Chondrocyte (in vitro differentiated cells): ENCODE data around the gene CLIC4. TPM values are rescaled to one million over a fixed set of nuclear protein-coding genes. Genes with fewer than 3 reads are reported as not detected.

ENCODE experiments used
- DNase-seq: peaks from one replicate; pipeline ENCODE4 v3.0.0; 2021; ENCODE audit warnings: mixed read lengths, low spot score
- H3K27ac Mint-ChIP-seq: one replicate; pipeline ENCODE4 v1.8.0; 2021; ENCODE audit warnings: mild to moderate bottlenecking, moderate library complexity, mixed read lengths; ENCODE audit not compliant: unreplicated experiment
- H3K27me3 Mint-ChIP-seq: 2 replicates; pipeline ENCODE4 v1.8.0; 2021; ENCODE audit warnings: low read depth, mixed read lengths
- H3K36me3 Mint-ChIP-seq: 2 replicates; pipeline ENCODE4 v1.8.0; 2021; ENCODE audit warnings: low read depth, mixed read lengths
- H3K4me1 Mint-ChIP-seq: 2 replicates; pipeline ENCODE4 v1.8.0; 2021; ENCODE audit warnings: low read depth, mild to moderate bottlenecking, mixed read lengths
- H3K4me3 Mint-ChIP-seq: one replicate; pipeline ENCODE4 v1.8.0; 2021; ENCODE audit warnings: mild to moderate bottlenecking, moderate library complexity, mixed read lengths; ENCODE audit not compliant: unreplicated experiment
- H3K9me3 Mint-ChIP-seq: 2 replicates; pipeline ENCODE4 v1.8.0; 2021; ENCODE audit warnings: low read depth, mixed read lengths
- total RNA-seq: library from RNA; stranded (reverse); gene quantifications from 3 replicates; pipeline ENCODE4 v1.2.1, GENCODE V29; 2021
- TF ChIP-seq, protein P1 (sequence below): fragments of 200-600 bp; sonication (generic); IDR thresholded peaks from 2 replicates; pipeline ENCODE4 v1.5.0; 2021; ENCODE audit warnings: antibody characterized with exemption, mild to moderate bottlenecking, moderate library complexity

The CLIC4 gene
- total RNA-seq, 1 donor from 2014 or later = 411 TPM

DNA sequence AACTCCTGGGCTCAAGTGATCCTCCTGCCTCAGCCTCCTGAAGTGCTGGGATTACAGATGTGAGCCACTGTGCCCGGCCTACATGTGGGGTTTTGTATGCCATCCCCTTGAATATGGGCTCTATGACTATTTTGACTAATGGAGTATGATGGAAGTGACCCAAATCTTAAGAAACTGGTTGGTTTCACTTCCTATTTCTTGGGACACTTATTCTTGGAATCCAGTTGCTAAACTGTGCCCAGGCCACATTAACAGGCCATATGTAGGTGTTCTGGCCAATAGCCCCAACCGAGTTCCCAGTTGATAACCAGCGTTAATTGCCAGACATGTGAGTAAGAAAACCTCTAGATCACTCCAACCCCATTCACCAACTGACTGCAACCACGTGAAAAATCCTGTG, 36.3 kb upstream of the CLIC4 start:
- Mint-ChIP-seq H3K27ac (no peak overlapping the region), H3K9me3 (no peaks in the 10 kb centered on the region), H3K4me1 (peaks cover 38% of the 10 kb centered on the region), H3K4me3 (no peak overlapping the region), H3K36me3 (no peaks in the 10 kb centered on the region), H3K27me3 (no peaks in the 10 kb centered on the region)
- TF ChIP-seq, protein P1, sequence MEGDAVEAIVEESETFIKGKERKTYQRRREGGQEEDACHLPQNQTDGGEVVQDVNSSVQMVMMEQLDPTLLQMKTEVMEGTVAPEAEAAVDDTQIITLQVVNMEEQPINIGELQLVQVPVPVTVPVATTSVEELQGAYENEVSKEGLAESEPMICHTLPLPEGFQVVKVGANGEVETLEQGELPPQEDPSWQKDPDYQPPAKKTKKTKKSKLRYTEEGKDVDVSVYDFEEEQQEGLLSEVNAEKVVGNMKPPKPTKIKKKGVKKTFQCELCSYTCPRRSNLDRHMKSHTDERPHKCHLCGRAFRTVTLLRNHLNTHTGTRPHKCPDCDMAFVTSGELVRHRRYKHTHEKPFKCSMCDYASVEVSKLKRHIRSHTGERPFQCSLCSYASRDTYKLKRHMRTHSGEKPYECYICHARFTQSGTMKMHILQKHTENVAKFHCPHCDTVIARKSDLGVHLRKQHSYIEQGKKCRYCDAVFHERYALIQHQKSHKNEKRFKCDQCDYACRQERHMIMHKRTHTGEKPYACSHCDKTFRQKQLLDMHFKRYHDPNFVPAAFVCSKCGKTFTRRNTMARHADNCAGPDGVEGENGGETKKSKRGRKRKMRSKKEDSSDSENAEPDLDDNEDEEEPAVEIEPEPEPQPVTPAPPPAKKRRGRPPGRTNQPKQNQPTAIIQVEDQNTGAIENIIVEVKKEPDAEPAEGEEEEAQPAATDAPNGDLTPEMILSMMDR = no peak
- no peak for DNase-seq

DNA sequence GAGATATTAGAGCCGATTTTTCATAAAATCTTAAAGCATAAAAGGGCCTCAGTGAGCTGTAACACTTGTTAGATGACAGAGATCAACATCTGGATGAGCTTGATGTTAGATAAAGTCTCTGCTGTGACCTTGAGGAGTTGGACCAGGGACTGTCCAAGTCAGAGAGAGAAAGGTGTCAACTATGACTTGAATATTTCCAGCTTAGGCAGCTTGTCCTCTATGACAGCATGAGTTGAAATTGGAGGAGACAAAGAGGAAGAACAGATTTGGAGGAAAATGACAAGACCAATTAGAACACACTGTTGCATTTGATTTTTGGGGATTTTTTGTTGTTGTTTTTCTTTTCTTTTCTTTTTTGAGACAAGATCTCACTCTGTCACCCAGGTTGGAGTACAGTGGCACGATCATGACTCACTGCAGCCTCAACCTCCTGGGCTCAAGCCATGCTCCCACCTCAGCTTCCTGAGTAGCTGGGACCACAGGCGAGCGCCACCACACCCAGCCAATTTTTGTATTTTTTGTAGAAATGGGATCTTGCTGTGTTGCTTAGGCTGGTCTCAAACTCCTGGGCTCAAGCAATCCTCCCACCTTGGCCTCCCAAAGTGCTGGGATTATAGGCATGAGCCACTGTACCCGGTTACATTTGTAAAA, 35.3 kb upstream of the CLIC4 start:
- Mint-ChIP-seq H3K27me3 (no peaks in the 10 kb centered on the region), H3K4me3 (no peak overlapping the region), H3K4me1 (peaks cover 38% of the 10 kb centered on the region), H3K9me3 (no peaks in the 10 kb centered on the region), H3K27ac (no peak overlapping the region), H3K36me3 (no peaks in the 10 kb centered on the region)
- TF ChIP-seq, protein P1 = no peak
- no peak for DNase-seq

DNA sequence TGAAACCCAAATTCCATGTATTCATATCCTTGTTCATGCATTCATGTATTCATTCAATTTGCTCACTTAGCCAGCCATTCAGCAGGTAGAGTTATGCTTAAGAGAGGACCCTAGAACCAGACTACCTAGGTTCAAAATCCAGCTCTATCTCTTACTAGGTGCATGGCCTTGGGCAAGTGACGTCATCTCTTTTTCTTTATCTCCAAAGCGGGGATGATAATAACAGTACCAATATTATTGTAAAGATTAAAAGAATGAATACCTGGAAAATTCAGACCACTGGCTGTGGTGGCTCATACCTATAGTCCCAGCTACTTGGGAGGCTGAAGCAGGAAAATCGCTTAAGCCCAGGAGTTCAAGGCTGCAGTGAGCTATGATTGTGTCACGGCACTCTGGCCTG, 33.9 kb upstream of the CLIC4 start:
- Mint-ChIP-seq H3K27ac (no peak overlapping the region), H3K9me3 (no peaks in the 10 kb centered on the region), H3K36me3 (no peaks in the 10 kb centered on the region), H3K27me3 (no peaks in the 10 kb centered on the region), H3K4me1 (peaks cover 27% of the 10 kb centered on the region), H3K4me3 (no peak overlapping the region)
- TF ChIP-seq, protein P1 = no peak
- no peak for DNase-seq

DNA sequence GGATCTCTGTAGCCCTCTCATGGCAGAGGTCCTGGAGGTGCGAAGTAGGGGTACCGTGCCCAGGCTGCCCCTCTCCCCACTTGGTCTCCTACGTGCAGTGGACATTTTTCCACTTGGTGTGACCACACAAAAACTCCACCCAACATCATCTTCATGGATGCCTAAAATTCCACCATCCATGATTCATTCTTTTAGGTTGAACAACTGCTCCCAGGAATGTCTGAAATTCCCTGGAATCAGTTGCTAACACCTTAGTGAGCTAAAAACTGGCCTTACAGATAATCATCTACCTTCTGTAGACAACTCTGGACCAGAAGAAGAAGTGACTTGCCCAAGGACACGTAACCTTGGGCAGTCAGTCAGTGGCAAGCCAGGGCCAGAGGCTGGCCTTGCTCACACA, 32.1 kb upstream of the CLIC4 start:
- Mint-ChIP-seq H3K4me1 (peaks cover 20% of the 10 kb centered on the region), H3K4me3 (no peak overlapping the region), H3K27ac (no peak overlapping the region)

DNA sequence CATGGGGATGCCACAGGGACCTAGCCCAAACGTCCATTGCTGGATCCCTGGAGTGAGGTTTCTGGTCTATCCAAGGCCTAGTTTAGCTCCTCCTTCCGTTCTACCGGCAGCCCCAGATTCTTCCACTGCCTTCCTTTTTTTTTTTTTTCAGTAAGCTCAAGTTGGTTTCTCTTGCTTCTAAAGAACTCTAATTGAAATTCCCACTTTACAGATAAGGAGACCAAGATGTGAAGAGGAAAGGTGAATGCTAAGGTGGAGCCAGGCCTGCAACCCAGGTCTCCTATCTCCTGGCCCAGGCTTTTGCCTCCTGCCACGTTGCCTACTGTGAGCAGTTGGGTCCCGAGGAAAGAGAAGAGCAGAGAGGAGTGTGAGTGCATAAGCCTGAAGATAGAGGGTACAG, 31.5 kb upstream of the CLIC4 start:
- Mint-ChIP-seq H3K27me3 (no peaks in the 10 kb centered on the region), H3K27ac (no peak overlapping the region)

More for the DNA sequence above, 32.1 kb upstream of the CLIC4 start:
- TF ChIP-seq, protein P1 = no peak
- no peaks in the 10 kb centered on the region for H3K36me3 Mint-ChIP-seq
- H3K9me3 Mint-ChIP-seq = no peaks in the 10 kb centered on the region
- DNase-seq = no peak
- H3K27me3 Mint-ChIP-seq = no peaks in the 10 kb centered on the region

More for the DNA sequence above, 31.5 kb upstream of the CLIC4 start:
- DNase-seq = no peak
- Mint-ChIP-seq H3K36me3 (no peaks in the 10 kb centered on the region), H3K9me3 (no peaks in the 10 kb centered on the region), H3K4me3 (no peak overlapping the region), H3K4me1 (peaks cover 23% of the 10 kb centered on the region)
- TF ChIP-seq, protein P1 = no peak
